B cell (primary cell): Measurements from ENCODE around the gene BMF.

ENCODE experiments used
- EZH2 ChIP-seq: IDR thresholded peaks from 2 replicates; pipeline ENCODE4 v1.6.1; 2012; ENCODE audit warnings: borderline replicate concordance, low read depth, mild to moderate bottlenecking, moderate library complexity, low read length; ENCODE audit not compliant: insufficient read depth, poor library complexity, severe bottlenecking
- TF ChIP-seq, protein P1 (sequence below): fragments of 200-600 bp; IDR thresholded peaks from one replicate; pipeline ENCODE4 v1.8.0; 2022; ENCODE audit warnings: antibody characterized with exemption, mild to moderate bottlenecking

GRCh38 chr15:40080104-40080503 lies 28.6 kb downstream of the BMF start:
- TF ChIP-seq, protein P1, sequence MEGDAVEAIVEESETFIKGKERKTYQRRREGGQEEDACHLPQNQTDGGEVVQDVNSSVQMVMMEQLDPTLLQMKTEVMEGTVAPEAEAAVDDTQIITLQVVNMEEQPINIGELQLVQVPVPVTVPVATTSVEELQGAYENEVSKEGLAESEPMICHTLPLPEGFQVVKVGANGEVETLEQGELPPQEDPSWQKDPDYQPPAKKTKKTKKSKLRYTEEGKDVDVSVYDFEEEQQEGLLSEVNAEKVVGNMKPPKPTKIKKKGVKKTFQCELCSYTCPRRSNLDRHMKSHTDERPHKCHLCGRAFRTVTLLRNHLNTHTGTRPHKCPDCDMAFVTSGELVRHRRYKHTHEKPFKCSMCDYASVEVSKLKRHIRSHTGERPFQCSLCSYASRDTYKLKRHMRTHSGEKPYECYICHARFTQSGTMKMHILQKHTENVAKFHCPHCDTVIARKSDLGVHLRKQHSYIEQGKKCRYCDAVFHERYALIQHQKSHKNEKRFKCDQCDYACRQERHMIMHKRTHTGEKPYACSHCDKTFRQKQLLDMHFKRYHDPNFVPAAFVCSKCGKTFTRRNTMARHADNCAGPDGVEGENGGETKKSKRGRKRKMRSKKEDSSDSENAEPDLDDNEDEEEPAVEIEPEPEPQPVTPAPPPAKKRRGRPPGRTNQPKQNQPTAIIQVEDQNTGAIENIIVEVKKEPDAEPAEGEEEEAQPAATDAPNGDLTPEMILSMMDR, result no peak
- no peak for TF ChIP-seq EZH2
